Mesodermal cell (in vitro differentiated cells): ENCODE measurements around the gene DEDD.
A peak's percentile ranks its signal among the peaks of the same experiment; 100 is the strongest.

Source experiments
- H3K27ac ChIP-seq: 2 replicates; pipeline ENCODE4 v1.7.0; 2013; ENCODE audit warnings: mild to moderate bottlenecking, low read depth, low read length, moderate library complexity; ENCODE audit not compliant: severe bottlenecking
- H3K36me3 ChIP-seq: 2 replicates; pipeline ENCODE4 v1.7.1; 2013; ENCODE audit warnings: mild to moderate bottlenecking, low read length, moderate library complexity; ENCODE audit not compliant: control insufficient read depth, insufficient read depth
- H3K4me1 ChIP-seq: one replicate; pipeline ENCODE4 v1.7.1; 2013; ENCODE audit warnings: mild to moderate bottlenecking, low read length; ENCODE audit not compliant: insufficient read depth, control insufficient read depth, poor library complexity, severe bottlenecking
- H3K4me3 ChIP-seq: 2 replicates; pipeline ENCODE4 v1.7.0; 2013; ENCODE audit warnings: low read length, control low read depth, mild to moderate bottlenecking; ENCODE audit not compliant: insufficient read depth, poor library complexity, severe bottlenecking; ENCODE audit errors: extremely low read depth
- H3K9me3 ChIP-seq: 2 replicates; pipeline ENCODE4 v1.7.1; 2013; ENCODE audit warnings: mild to moderate bottlenecking, low read length, moderate library complexity; ENCODE audit not compliant: control insufficient read depth
- WGBS, 2 experiments: methylation state at CpG; one replicate each; pipeline ENCODE4 v1.1.5; 2013; ENCODE audit warnings: missing lambda C conversion rate in 2 of 2; ENCODE audit not compliant: insufficient coverage in 2 of 2; 5-methylcytosine and 5-hydroxymethylcytosine counted together

DEDD gene

DNA sequence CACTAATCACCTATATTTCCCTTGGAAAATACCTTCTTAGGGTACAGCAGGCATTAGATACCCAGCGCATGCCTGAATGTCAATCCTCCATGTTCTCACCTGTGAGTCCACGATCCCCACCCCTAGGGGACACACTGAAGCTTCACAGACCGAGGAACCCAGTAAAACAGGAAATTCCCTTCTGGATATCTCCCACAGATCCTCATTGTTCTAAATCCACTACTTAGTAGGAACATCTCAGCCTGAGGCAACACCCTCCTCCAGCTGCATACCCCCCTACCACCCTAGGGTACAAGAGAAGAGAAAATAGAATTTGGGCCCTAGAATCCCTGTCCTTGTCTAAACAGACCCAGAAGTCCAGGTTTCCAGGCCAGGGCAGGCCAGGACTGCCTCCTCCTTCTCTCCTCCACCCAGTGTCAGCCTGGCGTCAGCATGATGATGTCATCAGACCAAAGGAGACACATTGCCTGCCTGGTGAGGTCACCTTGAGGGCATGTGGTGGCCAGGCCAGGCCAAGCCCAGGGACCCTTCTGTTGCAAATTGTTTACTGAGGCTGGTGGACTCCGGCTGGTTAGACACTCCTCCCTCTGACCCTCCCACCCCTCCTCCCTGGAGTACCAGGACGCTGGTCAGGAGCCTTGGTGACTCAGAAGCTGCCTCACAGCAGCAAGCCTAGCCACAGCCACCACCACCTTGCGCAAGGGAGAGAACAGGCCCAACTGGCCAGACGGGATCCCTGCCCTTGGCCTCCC is 49.3 kb downstream of the DEDD start:
- no peak overlapping the region for H3K4me3 ChIP-seq
- H3K4me1 ChIP-seq = peaks cover 42% of the 10 kb centered on the region
- H3K27ac ChIP-seq = peak overlapping the region; percentile 89
- no peaks in the 10 kb centered on the region for H3K9me3 ChIP-seq
- no peaks in the 10 kb centered on the region for H3K36me3 ChIP-seq
- WGBS, 2 experiments = 66 to 69% methylated on average over 6 of the region's 8 CpGs

DNA sequence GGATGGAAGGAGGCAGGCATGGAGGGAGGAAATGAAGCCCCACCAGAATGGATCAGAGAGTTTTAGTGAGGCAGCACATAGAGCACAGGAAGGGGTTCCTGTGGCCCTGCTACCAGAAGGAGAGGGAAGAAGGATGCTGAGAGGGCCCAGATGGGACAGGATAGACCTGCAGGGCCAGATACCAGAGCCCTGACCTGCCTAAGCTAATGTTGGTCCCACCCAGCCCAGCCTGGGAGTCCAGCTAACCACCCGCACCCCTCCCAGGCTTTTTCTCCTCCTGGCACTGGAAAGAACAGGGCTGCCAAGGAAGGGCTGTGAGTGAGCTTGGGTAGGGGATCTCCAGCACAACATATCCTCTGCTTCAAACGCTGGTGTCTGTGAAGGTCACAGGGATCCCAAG is 50.0 kb downstream of the DEDD start:
- WGBS, 2 experiments = 83 to 92% methylated on average over 1 of the region's 2 CpGs
- Histone ChIP-seq H3K4me3 (no peak overlapping the region), H3K9me3 (no peaks in the 10 kb centered on the region), H3K36me3 (no peaks in the 10 kb centered on the region), H3K4me1 (peaks cover 42% of the 10 kb centered on the region), H3K27ac (peak overlapping the region; percentile 5)

DNA sequence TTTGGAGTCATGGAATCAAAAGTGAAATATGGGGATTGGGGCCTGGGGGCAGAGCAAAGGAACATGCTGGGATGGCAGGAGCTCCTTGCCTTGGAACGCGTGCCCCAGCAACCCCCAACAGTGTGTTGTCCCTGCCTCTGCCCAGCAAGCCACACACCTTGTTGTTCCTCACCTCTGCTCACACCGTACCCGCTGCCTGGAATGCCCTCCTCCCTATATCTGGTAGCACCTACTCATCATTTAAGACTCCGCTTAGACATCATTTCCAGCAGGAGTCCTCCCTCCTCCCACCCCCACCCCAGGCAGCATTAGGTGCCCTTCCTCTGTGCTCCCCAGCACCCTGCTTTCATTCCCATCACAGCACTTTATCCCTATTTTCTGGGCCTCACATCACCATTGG is 50.9 kb downstream of the DEDD start:
- Histone ChIP-seq H3K36me3 (no peaks in the 10 kb centered on the region), H3K4me1 (peaks cover 41% of the 10 kb centered on the region), H3K4me3 (no peak overlapping the region), H3K9me3 (no peaks in the 10 kb centered on the region), H3K27ac (no peak overlapping the region)
- 69 to 80% methylated on average over 5 of the region's 5 CpGs for WGBS, 2 experiments

DNA sequence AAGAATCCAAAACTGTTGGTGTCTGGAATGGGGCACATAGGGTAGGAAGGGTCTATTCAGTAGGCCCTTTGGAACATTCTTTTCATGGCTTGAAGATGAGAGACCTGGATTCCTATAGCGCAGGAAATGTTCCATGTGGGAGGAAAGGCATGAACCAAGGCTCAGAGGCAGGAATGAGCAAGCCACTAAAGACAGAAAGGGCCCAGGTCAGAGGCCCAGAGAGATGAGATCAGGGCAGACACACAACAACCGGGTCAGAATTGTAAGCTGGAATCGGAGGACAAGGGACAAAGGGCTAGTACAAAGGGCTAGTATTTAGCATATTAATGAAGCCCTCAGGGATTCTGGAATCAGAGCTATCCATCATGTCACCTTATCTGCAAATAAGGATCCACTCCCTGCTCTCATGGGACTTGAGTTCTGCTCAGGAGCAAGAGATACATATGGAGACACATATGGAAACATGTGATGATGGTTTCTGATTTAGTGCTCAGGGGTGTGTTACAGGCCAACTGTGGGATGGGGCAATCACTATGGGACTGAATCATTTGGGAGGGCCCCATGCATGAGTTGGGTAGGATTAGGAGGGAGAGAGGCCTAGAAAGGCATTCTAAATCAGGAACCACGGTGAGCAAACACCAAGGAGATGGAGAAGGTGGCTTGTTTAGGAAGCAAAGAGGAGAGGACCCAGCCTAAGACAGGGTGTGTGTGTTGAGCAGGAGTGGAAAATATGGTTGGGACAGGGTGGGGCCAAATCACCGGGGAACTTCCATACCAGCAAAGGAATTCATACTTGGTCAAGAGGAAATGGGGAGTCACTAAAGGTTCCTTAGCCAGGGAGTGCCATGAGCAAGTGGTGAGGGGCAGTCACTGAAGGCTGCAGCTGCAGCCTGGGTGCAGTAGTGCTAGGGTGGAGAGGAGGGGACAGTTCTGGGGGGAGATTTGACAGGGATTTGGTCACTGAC is 51.7 kb downstream of the DEDD start:
- H3K27ac ChIP-seq = peak overlapping the region; percentile 47
- H3K9me3 ChIP-seq = no peaks in the 10 kb centered on the region
- no peak overlapping the region for H3K4me3 ChIP-seq
- peaks cover 33% of the 10 kb centered on the region for H3K4me1 ChIP-seq
- WGBS, 2 experiments = 64 to 69% methylated on average over 5 of the region's 5 CpGs
- no peaks in the 10 kb centered on the region for H3K36me3 ChIP-seq

DNA sequence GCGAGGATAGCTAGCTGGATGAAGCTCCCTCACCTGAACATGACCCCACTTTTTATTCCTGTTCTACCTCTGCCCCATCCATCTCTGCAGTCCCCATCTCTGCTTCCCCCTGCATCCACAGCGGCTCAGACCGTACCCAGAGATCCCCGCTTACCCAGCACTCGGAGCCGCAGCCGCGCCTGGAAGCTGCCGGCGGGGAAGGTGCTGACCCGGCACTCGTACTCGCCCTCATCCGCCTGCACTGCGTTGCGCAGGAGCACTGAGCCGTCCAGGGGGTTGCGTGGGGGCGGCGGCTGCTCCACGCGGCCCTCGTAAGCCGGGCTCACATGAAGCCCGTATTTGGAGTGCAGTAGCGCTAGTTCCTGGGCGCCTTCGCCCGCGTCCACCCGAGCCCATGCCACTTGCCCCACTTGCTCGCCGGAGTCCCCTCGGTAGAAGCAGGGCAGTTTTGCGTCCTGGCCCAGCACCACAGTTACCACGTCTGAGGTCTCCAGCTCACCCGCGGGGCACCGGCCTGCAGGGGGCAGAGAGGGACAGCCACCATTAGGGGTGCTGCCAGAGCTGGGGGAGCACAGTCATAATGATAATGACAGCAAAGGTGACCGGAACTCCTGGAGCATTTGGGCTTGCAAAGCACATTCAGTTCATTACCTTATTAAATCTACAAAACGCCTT is 52.9 kb downstream of the DEDD start:
- no peak overlapping the region for H3K4me3 ChIP-seq
- H3K27ac ChIP-seq = no peak overlapping the region
- peaks cover 23% of the 10 kb centered on the region for H3K4me1 ChIP-seq
- H3K36me3 ChIP-seq = no peaks in the 10 kb centered on the region
- 89 to 94% methylated on average over 20 to 41 of the region's 41 CpGs for WGBS, 2 experiments
- H3K9me3 ChIP-seq = no peaks in the 10 kb centered on the region

DNA sequence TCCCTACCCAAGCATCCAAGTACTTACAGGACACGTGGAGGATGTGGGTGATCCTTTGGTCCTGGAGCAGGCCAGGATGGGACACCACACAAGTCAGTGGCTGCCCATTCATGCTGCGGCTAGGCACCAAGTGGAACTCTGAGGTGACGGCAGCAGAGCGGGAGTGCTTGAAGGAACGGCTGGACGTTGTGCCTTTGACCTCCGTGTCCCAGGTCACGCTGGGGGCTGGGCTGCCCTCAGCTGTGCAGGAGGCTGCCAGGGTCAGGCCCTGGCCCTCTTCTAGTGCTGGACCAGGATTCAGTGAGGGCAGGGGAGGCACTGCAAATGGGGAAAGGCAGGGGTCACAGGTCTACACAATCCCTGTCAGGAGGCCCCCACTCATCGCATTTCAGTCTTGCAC is 55.0 kb downstream of the DEDD start:
- Histone ChIP-seq H3K4me1 (peaks cover 10% of the 10 kb centered on the region), H3K9me3 (no peaks in the 10 kb centered on the region), H3K4me3 (no peak overlapping the region), H3K36me3 (no peaks in the 10 kb centered on the region), H3K27ac (no peak overlapping the region)
- 87 to 93% methylated on average over 8 of the region's 9 CpGs for WGBS, 2 experiments

DNA sequence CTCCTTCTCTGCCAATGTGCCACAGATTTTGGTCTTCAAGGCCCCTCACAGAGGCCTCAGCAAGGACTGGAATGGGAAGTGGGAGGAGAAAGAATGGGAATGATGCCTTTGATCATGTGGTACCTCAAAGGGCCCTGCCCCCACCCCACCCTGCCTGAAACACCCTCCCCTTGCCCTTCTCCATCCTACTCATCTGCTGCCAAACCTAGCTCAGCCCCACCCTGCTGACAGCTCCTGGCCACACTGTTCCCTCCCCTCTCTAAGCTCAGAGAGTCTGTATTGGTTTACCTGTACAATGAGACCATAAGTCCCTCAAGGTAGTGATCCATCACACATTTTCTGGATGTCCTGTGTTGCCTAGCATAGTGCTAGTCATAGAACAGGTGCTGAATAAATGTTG is 56.1 kb downstream of the DEDD start:
- Histone ChIP-seq H3K27ac (no peak overlapping the region), H3K36me3 (no peaks in the 10 kb centered on the region), H3K9me3 (no peaks in the 10 kb centered on the region), H3K4me1 (peaks cover 10% of the 10 kb centered on the region), H3K4me3 (no peak overlapping the region)

DNA sequence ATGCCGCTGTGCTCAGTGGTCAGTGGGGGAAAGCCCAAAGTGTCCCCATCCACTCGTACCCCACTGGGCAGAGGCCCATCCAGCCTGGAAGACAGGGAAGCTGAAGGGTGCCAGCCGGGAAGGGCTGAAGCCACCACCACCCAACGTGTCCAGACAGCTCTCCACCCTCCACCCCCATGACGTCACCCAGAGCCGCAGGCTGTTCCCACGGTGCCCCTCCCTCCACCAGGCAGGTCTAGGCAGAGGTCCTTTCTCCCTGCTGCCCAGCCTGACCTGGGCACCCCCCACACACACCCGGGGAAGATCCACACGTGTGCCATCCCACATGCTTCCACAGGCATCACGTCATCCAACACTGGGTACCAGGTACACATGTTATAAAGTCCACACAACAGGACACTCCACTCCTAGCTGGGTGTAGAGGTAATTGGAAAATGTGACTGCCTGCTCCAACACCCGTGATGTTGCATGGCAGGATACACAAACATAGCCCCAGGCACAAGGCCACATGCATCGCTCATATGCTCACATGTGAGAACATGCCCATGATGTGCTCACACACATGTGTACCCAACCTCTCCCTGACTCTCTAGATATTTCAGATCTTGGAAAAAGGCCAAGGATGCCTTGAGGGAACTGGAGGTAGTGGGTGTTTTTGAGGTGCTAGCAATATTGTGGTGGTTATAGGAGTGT is 57.6 kb downstream of the DEDD start:
- Histone ChIP-seq H3K9me3 (no peaks in the 10 kb centered on the region), H3K4me3 (no peak overlapping the region), H3K27ac (no peak overlapping the region), H3K4me1 (no peaks in the 10 kb centered on the region), H3K36me3 (no peaks in the 10 kb centered on the region)
- 92 to 93% methylated on average over 7 to 8 of the region's 12 CpGs for WGBS, 2 experiments

DNA sequence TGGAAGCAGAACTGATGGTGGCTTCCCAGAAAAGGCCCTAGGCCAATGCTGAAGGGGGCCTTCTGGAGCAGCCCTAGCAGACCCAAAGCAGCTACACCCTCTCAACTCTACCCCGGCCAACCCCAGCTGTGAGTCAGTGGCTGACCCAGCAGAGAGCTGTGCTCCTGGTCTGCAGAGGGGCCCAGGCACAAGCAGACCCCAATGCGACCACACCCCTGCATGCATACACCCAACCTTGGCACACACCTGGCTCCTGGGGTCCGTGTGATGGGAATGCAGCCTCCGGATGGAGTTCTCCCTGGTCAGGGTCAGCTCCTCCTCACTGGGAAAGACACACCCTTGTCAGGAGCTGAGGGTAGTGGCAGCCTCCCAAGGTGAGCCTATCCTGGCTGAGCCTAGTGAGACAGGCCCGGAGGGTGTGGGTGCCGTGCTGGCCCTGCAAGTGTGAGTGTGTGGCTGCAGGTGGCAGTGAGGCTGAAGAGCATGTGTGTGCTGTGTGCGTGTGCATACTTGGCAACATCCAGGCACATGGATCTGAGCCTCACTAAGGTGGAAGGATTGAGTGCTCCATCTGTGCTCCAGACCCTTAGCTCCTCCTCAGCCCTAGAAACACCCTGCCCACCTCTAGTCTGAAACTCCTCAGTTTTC is 58.9 kb downstream of the DEDD start:
- WGBS, 2 experiments = 70 to 92% methylated on average over 5 of the region's 7 CpGs
- Histone ChIP-seq H3K4me3 (no peak overlapping the region), H3K36me3 (no peaks in the 10 kb centered on the region), H3K27ac (no peak overlapping the region), H3K4me1 (no peaks in the 10 kb centered on the region), H3K9me3 (no peaks in the 10 kb centered on the region)
